Erythroblast (primary cell): ENCODE results near the gene KCNK18.

Experiments used
- GATA1 ChIP-seq: IDR thresholded peaks from 2 replicates; pipeline ENCODE4 v1.6.1; 2011; ENCODE audit warnings: low read depth, mild to moderate bottlenecking, control low read depth, low read length, moderate library complexity
- POLR2A ChIP-seq: IDR thresholded peaks from 2 replicates; pipeline ENCODE4 v1.6.1; 2011; ENCODE audit warnings: mild to moderate bottlenecking, low read length

DNA sequence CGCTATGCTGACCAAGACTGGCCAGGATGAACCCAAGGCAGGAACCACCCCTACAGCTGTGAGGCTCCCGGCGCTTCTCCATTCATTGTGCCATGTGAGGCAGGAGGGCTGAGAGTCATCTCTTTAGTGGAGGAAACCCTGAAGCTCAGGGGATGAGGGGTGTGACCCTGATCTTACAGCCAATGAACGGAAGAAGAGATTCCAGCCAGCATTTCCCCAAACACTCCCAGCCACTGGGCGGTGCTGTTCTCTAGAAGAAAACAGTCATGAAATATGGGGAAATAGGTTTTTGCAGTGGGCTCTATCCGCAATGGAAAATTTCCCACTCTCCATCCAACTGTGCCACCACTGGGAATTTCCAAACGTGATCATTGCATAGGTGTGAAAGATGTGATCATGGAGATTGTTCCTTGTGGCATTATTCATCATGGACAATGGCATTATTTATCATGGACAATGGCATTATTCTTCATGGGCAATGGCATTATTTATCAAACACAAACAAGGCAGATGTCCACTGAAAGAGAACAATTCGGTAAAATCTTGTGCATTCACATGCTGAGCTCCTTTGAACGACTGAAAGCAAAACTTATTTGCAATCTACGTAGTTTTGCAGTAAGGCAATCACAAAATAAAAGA is 29.6 kb downstream of the KCNK18 start:
- TF ChIP-seq POLR2A = no peak
- TF ChIP-seq GATA1 = no peak
